HG03135 (cell line): Measurements from ENCODE around the gene DLGAP4.

ENCODE experiments used
- ATAC-seq: cut with Tn5 transposase; IDR thresholded peaks from one replicate; pipeline ENCODE4 v1.9.1; 2021; ENCODE audit warnings: mild to moderate bottlenecking, moderate library complexity; ENCODE audit not compliant: unreplicated experiment

The DLGAP4 gene

DNA sequence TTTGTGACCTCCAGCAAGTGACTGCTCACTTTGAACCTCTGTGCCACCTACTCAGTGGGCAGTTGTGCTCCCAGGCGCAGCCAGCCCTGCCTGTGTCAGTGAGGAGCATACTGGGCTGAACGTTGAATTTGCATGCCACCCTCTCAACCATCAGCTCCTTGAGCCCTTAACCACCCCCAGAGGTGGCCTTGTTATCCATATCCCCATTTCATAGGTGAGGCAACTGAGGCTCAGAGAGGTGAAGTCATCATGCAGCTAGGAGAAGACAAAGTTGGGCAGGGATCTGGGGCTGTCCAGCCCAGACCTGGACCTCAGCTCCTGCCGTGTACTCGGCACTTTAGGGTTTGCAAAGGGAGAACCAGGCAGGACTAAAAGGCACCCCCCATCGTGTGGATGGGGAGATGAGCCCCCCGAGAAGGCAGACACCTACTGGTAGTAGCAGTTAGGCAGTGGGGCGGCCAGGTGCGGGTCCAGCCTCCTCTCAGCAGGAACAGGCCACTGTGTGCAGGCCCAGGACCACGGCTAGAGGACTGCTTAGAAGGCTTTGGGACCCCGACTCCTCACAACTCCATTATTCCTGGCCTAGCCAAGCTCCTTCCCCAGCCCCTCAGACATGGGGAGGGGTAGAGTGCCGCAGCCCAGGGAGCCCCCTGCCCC lies 134.4 kb downstream of the DLGAP4 start:
- no peak for ATAC-seq

DNA sequence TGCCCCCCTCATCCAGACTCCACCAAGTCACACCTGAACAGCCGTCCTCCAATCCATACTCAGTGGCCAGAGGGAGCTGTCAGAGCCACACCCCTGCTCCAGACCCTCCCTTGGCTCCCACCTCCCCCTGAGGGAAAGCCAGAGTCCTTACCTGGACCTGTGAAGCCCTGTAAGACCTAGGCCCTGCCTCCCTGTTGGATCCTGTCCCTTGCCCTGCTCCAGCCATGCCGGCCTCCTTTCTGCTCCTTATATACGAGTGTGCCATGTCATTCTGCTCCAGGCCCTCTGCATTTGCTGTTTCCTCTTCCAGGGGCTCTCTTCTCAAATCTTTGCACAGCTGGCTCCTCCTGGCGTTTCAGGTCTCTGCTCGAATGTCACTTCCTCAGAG lies 134.9 kb downstream of the DLGAP4 start:
- no peak for ATAC-seq

DNA sequence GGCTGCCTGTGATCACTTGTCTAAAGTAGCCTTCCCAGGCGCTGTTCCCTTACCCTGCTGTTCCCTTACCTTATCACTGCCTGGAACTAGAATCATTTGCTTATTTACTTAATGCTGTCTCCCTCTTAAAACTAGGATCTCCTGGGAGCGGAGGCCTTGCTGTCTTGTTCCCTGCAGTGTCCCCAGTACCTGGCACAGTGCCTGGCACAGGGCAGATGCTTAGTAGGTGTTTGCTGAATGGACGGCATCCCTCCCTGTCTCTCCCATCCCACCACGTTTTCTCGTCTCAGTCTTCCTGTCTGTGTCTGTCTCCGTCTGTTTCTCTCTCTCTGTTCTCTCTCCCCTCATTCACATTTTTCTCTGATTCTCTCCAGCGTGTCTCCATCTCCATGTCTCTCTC lies 135.3 kb downstream of the DLGAP4 start:
- no peak for ATAC-seq

DNA sequence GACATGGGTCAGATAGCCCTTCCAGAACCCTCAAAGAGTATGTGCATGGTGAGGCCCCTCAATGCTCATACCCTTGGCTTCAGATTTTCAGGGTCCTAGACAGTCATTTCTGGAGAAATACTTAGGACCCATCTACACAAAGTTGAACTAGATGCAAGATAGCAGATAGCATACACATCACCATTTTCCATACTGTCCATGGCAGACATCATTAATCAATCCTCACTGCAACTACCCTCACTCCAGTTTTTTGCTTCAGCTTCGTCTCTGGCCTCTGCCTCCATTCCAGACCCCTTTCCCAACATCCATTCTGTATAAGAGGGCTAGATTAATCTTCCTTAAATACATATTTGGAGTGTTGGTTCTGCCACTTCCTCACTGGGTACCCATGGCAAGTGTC lies 139.7 kb downstream of the DLGAP4 start:
- no peak for ATAC-seq

DNA sequence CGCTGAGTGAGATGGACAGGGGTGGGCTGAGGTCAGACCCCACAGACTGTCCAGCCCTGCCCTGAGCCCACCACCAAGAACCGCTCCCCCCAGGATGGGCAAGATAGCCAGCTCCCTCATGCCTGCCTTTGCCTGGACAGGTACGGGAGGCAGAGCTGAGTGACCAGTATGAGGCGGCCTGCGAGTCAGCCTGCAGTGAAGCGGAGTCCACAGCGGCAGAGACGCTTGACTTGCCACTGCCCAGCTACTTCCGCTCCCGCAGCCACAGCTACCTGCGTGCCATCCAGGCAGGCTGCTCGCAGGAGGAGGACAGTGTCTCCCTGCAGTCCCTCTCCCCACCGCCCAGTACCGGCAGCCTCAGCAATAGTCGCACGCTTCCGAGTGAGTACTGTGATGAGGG lies 140.4 kb downstream of the DLGAP4 start:
- no peak for ATAC-seq

DNA sequence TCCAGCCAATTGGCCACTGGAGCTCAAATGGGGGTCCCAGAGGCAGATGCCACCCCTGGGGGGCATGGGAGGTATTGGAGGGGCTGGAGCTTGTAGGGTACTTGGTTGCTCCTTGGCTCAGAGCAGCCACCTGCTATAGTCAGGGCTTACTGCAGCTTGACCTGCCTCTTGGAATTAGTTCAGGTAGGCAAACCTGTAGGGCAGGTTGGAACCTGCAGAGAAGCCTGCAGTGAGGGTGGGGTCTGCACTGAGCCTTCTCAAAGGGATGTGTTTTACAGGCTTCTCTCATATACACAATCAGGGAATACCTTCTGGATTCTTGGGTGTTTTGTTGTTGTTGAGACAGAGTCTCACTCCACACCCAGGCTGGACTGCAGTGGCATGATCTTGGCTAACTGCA lies 141.0 kb downstream of the DLGAP4 start:
- no peak for ATAC-seq

DNA sequence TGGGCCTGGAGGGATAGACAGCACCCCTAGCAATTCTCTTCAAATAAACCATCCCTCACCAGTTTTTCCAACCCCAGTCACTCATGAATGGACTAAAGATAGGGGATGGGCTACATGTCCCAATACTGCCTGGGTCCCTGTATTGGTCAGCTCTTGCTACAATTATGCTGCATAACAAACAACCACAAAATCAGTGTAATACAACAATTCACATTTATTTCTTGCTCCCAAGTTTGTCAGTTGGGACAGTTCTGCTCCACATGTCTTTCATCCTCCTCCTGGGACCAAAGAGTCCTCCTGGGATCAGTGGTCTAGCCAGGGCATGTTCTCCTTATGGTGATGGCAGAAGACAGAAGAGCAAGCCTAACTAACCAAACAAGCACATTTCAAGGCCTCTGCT lies 143.5 kb downstream of the DLGAP4 start:
- no peak for ATAC-seq

DNA sequence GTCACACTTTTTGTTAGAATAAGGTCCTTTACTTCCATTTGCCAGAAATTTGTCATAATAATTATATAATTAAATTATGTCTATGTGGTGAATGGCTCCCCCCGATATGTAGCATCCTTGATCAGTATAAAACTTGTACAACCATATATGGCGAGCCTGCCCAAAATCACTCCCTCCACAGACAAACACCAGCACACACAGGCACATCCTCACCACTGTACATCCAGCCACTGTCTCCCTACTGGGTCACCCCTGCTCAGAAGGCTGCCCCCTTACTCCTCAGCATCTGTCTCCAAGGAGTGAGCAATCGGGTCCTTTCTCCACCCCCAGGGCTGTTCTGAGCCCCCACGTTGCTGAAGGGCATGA lies 148.2 kb downstream of the DLGAP4 start:
- no peak for ATAC-seq

DNA sequence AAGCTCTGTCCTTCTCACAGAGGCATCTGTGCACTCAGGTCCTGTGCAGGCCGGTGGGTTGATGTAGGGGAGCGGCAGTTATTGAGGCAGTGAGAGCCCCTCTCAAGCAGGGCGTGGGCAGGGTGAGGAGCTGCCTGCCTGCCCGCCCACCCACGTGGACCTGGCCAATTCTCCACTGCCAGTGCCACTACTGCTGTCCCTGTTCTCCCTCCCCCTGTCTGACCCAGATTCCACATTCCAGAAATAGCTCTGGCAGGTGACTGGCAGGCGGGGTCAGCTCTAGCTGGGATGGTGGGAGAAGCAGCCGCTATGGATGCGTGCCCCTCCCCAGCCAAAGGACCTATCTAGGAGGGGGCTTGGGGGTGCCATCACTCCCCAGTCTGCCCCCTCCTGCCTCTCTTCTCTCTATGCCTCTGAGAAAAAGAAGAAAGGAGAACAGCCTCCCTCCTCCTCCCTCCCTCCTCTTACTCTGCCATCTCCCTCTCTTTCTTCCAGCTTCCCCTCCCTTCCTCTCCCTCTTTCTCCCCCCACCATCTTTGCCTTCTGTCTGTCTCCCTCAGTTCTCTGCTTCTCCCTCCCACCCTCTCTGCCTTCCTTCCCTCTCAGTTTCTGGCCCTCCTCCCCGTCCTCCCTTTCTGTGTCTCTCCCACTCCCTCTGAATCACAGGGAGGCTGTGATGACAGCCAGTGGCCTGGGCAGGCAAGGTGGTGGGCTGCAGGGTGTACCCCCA lies 148.7 kb downstream of the DLGAP4 start:
- no peak for ATAC-seq

DNA sequence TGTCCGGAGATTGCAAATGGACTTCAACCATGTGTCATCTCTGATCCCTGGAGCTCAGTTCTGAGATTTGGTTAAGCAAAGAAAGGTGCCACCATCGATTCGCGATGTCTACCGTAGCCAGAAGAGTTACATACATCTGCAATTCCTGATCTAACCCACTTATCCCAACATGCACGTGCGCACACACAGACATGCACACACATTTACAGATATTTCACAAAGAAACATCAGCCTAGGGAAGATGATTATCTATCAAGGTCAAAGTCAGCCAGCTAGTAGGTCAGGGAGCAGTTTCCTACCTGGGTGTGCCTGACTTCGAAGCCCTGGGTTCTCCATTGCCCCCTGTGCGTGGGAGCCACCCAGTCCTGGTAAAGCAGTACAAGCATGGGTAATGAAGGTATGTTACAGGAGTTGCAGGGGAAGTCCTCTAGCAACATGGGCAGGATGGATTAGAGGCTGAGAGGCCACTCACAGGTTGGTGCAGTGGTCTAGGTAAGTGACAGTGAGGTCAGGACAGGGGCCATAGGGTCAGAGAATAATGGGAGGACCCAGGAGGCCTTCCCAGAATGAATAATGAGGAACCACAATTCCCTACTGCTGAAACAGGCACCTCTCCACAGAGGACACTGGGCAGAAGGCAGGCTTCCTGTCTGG lies 150.0 kb downstream of the DLGAP4 start:
- ATAC-seq = no peak

DNA sequence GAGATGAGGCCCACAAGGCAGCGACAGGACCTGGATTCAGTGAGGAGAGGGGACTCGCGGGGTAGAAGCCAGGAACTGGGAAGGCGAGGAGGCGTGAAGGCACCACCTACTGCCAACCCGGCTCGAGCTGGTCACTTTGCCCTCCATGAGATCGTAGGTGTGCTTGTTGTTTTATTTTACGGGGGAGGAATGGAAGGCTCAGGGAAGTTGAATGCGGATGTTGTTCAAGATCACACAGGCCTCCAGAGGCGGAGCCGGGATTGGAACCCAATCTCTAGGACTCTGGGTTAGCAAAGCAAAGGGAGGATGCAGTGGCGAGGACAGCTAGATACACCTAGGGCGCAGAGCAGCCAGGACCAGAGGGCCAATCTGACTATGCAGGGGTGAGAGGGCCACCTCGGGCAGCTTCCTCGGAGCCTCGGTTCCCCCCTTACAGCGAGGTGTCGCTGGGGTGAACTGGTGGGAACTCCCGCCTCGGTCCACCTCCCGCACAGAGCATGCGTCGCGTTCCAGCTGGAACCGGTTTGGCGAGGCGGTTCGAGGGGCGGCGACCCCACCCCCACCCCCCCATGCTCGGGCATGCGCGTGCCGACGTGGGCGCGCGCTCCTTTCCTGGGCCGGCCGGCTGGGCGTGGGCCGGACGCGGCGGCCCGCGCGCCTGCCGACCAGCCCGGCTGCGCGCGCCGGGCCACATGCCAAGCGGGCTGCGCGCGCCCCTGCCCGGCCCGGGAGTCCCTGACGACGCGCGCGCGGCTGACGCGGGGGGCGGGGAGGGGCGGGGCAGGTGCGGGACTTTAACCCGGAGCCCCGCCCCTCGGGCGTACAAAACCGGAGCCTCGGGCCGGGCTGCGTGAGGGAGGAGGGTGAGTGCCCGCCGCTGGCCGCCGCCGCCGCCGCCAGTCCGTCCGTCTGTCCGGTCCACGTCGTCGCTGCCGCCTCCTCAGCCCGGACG lies 154.8 kb downstream of the DLGAP4 start:
- ATAC-seq = peak; percentile 72

DNA sequence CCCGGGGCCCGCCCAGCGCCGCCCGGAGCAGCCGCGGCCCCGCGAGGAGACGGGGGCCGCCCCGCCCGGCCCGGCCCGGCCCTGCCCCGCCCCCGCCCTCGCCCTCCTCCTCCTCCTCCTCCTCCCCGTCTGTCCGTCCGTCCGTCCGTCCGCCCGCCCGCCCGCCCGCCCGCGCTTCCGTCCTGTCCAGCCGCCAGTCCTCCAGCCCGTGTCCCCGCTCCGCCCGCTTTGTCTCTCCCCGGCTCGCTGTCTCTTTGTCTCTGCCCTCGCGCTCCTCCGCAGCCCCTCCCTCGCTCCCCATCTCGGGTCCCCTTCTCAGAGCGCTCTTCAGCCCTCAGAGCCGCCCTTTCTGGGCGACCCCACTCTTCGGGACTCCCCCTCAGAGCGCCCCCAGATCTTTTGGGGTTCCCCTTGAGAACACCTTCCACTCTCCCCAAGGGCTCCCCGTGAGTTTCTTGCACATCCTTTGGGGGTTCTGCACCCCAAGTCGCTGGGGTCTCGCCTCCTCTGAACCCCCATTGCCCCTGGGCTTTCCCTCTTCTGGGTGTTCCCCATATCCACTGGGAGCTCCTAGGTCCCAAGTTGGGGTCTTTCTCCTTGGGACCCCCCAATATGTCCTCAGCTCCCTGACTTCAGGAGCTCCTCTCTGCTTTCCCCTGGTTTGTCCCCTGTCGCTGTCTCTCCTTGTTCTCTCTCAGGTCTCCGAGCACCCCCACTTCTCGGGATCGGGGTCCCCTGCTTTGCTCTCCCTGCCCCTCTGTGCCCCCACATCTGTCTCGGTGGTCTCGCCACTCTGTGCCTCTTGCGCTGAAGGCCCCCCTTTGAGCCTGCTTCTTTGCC lies 155.7 kb downstream of the DLGAP4 start:
- ATAC-seq = no peak

DNA sequence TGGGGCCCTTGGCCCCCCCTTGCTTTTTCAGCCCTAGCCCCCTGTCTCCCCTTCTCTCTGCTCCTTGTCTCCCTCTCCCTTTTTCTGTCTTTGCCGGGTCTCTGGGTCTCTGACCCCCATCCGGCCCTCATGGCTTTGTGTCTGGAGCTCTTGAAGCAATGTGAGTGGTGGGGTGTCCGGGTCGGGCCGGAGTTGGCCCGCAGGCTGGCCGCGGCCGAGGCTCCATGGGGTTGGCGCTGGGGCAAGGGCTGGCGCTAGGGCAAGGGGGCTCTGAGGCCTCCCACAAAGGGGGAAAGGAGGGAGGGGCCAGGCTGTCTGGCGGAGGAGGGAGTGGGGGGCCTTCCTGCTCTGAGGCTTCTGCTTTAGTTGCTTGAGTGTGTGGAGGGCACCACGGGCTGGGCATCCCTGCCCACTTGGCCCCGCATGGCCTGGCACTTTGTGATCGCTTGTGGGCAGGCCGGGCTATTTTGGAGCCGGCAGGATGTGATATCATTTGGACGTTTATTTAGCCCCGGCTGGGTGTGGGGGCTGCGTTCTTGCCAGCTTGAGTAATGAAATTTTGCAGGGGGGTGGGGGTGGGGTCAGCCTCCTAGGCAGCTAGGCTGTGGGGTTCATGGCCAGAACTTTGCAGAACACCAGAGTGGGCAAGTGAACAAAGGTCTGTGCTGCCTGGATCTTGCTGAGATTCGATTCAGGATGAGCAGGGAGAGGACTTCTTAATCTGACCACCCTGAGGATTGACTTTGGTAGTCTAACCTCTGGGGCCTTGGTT lies 156.5 kb downstream of the DLGAP4 start:
- no peak for ATAC-seq

DNA sequence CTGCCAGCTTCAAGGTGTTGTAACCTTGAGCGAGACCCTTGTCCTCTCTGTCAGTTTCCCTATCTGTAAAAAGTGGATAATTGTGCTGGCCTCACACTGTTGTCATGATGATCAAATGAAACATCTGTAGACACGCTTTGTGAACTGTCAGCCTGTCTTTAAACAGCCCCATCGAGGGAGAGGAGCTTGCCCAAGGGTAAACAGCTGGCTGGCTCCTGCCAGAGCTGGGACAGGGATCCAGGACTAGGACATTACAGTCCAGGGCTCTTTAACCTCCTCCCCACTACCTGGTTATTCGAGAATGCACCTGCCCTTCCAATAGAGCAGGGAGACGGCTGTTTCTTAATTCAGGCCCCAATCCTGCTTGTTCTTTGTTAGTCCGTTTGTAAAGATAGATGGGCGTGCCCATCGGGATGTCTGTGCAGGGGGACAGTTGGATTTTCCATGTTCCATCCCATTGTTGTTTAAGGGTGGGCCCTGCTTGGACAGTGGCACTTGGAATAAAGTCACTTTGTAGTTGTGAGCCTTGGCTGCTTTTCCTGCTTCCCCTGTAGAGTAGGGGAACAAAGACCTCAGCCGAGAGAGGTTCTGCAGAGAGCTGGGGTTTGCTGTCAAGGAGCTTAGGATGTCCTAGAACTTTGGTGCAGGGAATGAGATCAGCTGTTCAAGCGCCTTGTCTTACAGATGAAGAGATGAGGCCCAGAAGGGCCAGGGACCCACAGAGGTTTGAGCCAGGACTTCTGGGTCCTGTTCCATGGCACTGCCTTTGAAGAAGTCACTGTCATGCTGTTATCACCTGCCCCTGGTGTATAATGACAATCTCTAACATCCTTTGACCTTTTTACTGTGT lies 157.3 kb downstream of the DLGAP4 start:
- no peak for ATAC-seq

DNA sequence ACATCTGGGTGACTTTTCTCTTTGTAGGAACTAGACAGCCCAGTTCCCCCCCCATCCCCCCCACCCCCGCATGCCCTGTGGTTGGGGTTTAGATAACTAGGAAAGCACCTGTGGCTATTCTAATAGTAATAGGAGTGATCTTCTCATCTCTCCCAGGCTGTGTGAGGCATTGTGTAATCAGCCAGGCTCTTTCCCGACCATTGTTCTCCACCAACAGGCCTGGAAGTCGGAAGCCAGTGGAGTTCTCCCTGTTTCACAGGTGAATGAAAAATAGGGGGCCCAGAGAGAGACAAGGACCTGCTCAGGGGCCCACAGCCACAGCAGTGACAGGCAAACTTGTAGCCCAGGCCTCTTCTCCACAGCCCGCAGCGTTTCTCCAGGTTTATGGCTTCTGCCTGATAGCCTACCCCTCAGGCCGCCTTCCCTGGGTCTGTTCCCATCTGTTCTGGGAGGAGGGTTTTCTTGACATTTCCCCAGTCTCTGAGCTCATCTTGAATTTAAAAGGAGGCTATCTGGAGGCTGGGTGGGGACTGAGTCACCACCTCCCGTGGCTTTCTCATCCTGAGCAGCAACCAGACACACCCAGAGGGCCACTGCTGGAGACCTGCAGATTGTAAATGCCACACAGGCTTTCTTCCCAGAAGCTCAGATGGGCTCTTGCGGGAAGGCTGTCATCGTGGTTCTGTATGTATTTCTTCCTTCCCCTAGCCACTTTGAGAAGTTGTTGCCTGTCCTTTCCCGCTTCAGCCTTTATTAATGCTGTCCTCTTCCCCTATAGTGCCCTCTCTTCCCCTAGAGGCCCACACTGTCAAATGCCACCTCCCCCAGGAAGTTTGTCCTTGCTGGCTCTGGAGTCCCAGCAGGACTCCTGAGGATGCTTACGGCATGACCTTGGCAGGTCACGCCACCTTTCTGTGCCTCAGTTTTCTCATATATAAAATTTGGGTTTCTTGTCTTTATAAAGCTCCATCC lies 159.3 kb downstream of the DLGAP4 start:
- no peak for ATAC-seq

DNA sequence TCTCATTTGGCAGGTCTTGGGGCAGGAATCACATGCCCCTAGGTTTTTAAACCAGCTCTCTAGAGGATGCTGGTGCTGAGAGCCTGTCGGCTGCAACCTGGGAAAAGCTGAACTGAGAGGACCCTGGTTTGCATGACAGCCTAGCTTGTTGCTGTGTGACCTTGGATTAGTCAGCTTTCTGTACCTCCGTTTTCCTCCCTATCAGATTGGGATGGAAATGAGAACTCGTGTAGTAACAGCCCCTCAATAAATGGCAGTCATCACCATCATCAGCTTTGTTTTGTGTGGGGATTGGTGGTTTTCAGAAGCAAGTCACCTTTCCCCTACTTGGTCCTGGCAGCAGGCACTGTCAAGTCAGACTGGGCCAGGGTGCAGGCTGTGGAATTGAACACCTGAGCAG lies 159.9 kb downstream of the DLGAP4 start:
- ATAC-seq = no peak
